Measurements from ENCODE around the gene GSTA2.
"Not testable (repeated sequence)": the region's sequence is repeated elsewhere in the genome, so short reads cannot be mapped to it uniquely, and the experiment has no call there.

- TF ChIP-seq CTCF, POLR2A (IDR thresholded peaks at IDR 0.05): not testable (repeated sequence)
Observed at GRCh38 chr6:52782696-52783274, 19.5 kb upstream of the GSTA2 start.

All from esophagus squamous epithelium (tissue), 4 donors.